ENCODE results near the gene THAP3. TPM values are rescaled to one million over a fixed set of nuclear protein-coding genes. Genes with fewer than 3 reads are reported as not detected.

The THAP3 gene
- total RNA-seq, 1 donor from 2014 or later, result 25.0 TPM

GRCh38 chr1:6579374-6580118 lies 45.1 kb upstream of the THAP3 start, which contains the start of gene ZBTB48:
Gene ZBTB48, plus strand, starts transcription at chr1:6579994. Its CDS starts 616 bp downstream, at chr1:6580610.
- TF ChIP-seq EZH2 (IDR thresholded peaks at IDR 0.05) (no peak), EZH2phosphoT487 (IDR thresholded peaks at IDR 0.05) (no peak), CTCF (IDR thresholded peaks at IDR 0.05) (no peak)
- peak; percentile 99 for DNase-seq (ENCODE audit: low spot score)
- peaks cover 7% of the 10 kb centered on the region for H3K27me3 Mint-ChIP-seq (ENCODE audit: insufficient read depth, low read depth)
- peak within 1 kb of the TSS; percentile 81 for H3K4me2 ChIP-seq
- H3K36me3 Mint-ChIP-seq, result no peaks in the 10 kb centered on the region
- no peaks in the 10 kb centered on the region for H3K36me3 ChIP-seq
- no peak within 1 kb of the TSS for H2AFZ ChIP-seq (replicated peaks)
- peaks cover 15% of the 10 kb centered on the region for H4K20me1 ChIP-seq (ENCODE audit: low read depth)
- peaks cover 29% of the 10 kb centered on the region for H3K4me1 Mint-ChIP-seq
- H3K9me3 ChIP-seq (ENCODE audit: low read depth), result no peaks in the 10 kb centered on the region
- H3K4me3 ChIP-seq, result peak within 1 kb of the TSS; percentile 82
- no peaks in the 10 kb centered on the region for H3K27me3 ChIP-seq
- H3K4me3 Mint-ChIP-seq, result peak within 1 kb of the TSS; percentile 95
- H3K9me3 Mint-ChIP-seq, result no peaks in the 10 kb centered on the region
- H3K27ac Mint-ChIP-seq, result peak within 1 kb of the TSS; percentile 87
- peaks cover 12% of the 10 kb centered on the region for H3F3A ChIP-seq (ENCODE audit: low read depth)
- peaks cover 26% of the 10 kb centered on the region for H3K79me2 ChIP-seq (ENCODE audit: low read depth)
- no peak within 1 kb of the TSS for H3K27ac ChIP-seq
- H3K9ac ChIP-seq, result peak within 1 kb of the TSS; percentile 51
- H3K4me1 ChIP-seq, result peaks cover 13% of the 10 kb centered on the region

- Mint-ChIP-seq H3K4me3 (peak overlapping the region; percentile 95), H3K9me3 (no peaks in the 10 kb centered on the region), H3K4me1 (peaks cover 29% of the 10 kb centered on the region), H3K27ac (peak overlapping the region; percentile 50), H3K36me3 (no peaks in the 10 kb centered on the region), H3K27me3 (ENCODE audit: insufficient read depth, low read depth) (peaks cover 7% of the 10 kb centered on the region)
- no peak overlapping the region for H2AFZ ChIP-seq (replicated peaks)
- no peak overlapping the region for H3K27ac ChIP-seq
- no peaks in the 10 kb centered on the region for H3K36me3 ChIP-seq
- TF ChIP-seq CTCF (IDR thresholded peaks at IDR 0.05) (no peak), EZH2 (IDR thresholded peaks at IDR 0.05) (no peak), EZH2phosphoT487 (IDR thresholded peaks at IDR 0.05) (no peak)
- peaks cover 13% of the 10 kb centered on the region for H3F3A ChIP-seq (ENCODE audit: low read depth)
- peaks cover 16% of the 10 kb centered on the region for H4K20me1 ChIP-seq (ENCODE audit: low read depth)
- H3K79me2 ChIP-seq (ENCODE audit: low read depth), result peaks cover 26% of the 10 kb centered on the region
- H3K9ac ChIP-seq, result peak overlapping the region; percentile 51
- no peaks in the 10 kb centered on the region for H3K27me3 ChIP-seq
- DNase-seq (ENCODE audit: low spot score), result no peak
- peak overlapping the region; percentile 80 for H3K4me2 ChIP-seq
- no peaks in the 10 kb centered on the region for H3K9me3 ChIP-seq (ENCODE audit: low read depth)
- H3K4me1 ChIP-seq, result peaks cover 13% of the 10 kb centered on the region
- H3K4me3 ChIP-seq, result peak overlapping the region; percentile 82
Measured at GRCh38 chr1:6580119-6580592, 44.5 kb upstream of the THAP3 start.

- Mint-ChIP-seq H3K9me3 (no peaks in the 10 kb centered on the region), H3K27ac (peak overlapping the region; percentile 50), H3K4me3 (peak overlapping the region; percentile 95), H3K4me1 (peaks cover 29% of the 10 kb centered on the region), H3K36me3 (no peaks in the 10 kb centered on the region), H3K27me3 (ENCODE audit: insufficient read depth, low read depth) (peaks cover 7% of the 10 kb centered on the region)
- Histone ChIP-seq H3K9me3 (ENCODE audit: low read depth) (no peaks in the 10 kb centered on the region), H3K4me3 (peak overlapping the region; percentile 82), H3F3A (ENCODE audit: low read depth) (peaks cover 13% of the 10 kb centered on the region), H3K27ac (no peak overlapping the region), H3K79me2 (ENCODE audit: low read depth) (peaks cover 26% of the 10 kb centered on the region), H3K36me3 (no peaks in the 10 kb centered on the region), H4K20me1 (ENCODE audit: low read depth) (peaks cover 16% of the 10 kb centered on the region), H3K9ac (peak overlapping the region; percentile 51), H3K4me1 (peaks cover 13% of the 10 kb centered on the region), H3K4me2 (peak overlapping the region; percentile 80), H2AFZ (replicated peaks) (no peak overlapping the region), H3K27me3 (no peaks in the 10 kb centered on the region)
- peak; percentile 18 for DNase-seq (ENCODE audit: low spot score)
- no peak for TF ChIP-seq EZH2phosphoT487 (IDR thresholded peaks at IDR 0.05)
- no peak for TF ChIP-seq CTCF (IDR thresholded peaks at IDR 0.05)
- no peak for TF ChIP-seq EZH2 (IDR thresholded peaks at IDR 0.05)
Measured at GRCh38 chr1:6580593-6581409, 43.9 kb upstream of the THAP3 start.
